Kidney (tissue), 14 donors: ENCODE measurements around the gene CNIH1. TPM values are rescaled to one million over a fixed set of nuclear protein-coding genes. Genes with fewer than 3 reads are reported as not detected.

ENCODE experiments used
- DNase-seq, 5 donors: peaks; one replicate each; pipeline ENCODE4 v3.0.0-alpha.2; 2013 to 2020
- FAIRE-seq: peaks from 2 replicates; lab custom pipeline; 2012; peaks lifted over from hg19 to GRCh38; lab: Jason Lieb, UNC
- H3K27ac ChIP-seq, 2 donors: one replicate each; pipeline ENCODE4 v1.7.0; 2013; ENCODE audit warnings: low read depth in 2 of 2, low read length in 2 of 2, inconsistent platforms in 1 of 2
- H3K27me3 ChIP-seq: one replicate; pipeline ENCODE4 v1.7.1; 2013; ENCODE audit warnings: low read length, inconsistent platforms; ENCODE audit not compliant: control insufficient read depth, insufficient read depth
- H3K36me3 ChIP-seq, 3 donors: one replicate each; pipeline versions ENCODE4 v1.7.0 to v1.7.1; 2013; ENCODE audit warnings: low read length in 3 of 3, control low read depth in 1 of 3, inconsistent platforms in 1 of 3; ENCODE audit not compliant: insufficient read depth in 3 of 3, control insufficient read depth in 2 of 3
- H3K4me1 ChIP-seq, 3 donors: one replicate each; pipeline versions ENCODE4 v1.7.0 to v1.7.1; 2013; ENCODE audit warnings: low read length in 3 of 3, inconsistent platforms in 1 of 3, low read depth in 1 of 3; ENCODE audit not compliant: control insufficient read depth in 2 of 3, insufficient read depth in 2 of 3
- H3K4me3 ChIP-seq, 3 donors: one replicate each; pipeline versions ENCODE4 v1.7.0 to v1.8.1; 2013; ENCODE audit warnings: low read length in 3 of 3, control low read depth in 1 of 3, inconsistent platforms in 1 of 3
- H3K9ac ChIP-seq, 3 donors: one replicate each; pipeline versions ENCODE4 v1.7.0 to v1.7.1; 2013; ENCODE audit warnings: low read length in 3 of 3, control low read depth in 1 of 3, inconsistent platforms in 1 of 3
- H3K9me3 ChIP-seq, 3 donors: one replicate each; pipeline versions ENCODE4 v1.7.0 to v1.7.1; 2013; ENCODE audit warnings: low read length in 3 of 3, control low read depth in 1 of 3, inconsistent platforms in 1 of 3; ENCODE audit not compliant: control insufficient read depth in 2 of 3, insufficient read depth in 1 of 3
- intact Hi-C: fragments of 100-400 bp; cut with DNase I; formaldehyde crosslinking; loops from one replicate; pipeline ENCODE4 v1.11.1; 2022
- polyA plus RNA-seq: library from polyadenylated mRNA; stranded (reverse); fragments of 350-450 nt; fragmentation: Illumina TruSeq; extraction: RNeasy Lipid Tissue Mini Kit (QIAGEN cat#74804); gene quantifications from one replicate; pipeline ENCODE4 v1.2.3, GENCODE V29; 2014; ENCODE audit warnings: low read depth, low replicate concordance; ENCODE audit not compliant: insufficient read depth
- total RNA-seq: library from RNA; stranded (reverse); fragmentation: NEBNext Ultra II Directional; extraction: Animal tissue kit (Norgen Biotek cat#: 25700); gene quantifications from one replicate; pipeline ENCODE4 v1.2.1, GENCODE V29; 2021
- TF ChIP-seq, protein P1 (sequence below): IDR thresholded peaks from 3 replicates; pipeline ENCODE4 v1.5.1; 2012; ENCODE audit warnings: mild to moderate bottlenecking, moderate library complexity, borderline replicate concordance; ENCODE audit not compliant: insufficient read depth; ENCODE audit errors: extremely low read depth
- donor health status: control.
- donor health status: control.
- donor health status: control.
- donor health status: control.
- donor health status: control.
- donor health status: DM: yes; HTN: yes; CAD: no.
- donor health status: Normal renal cell carcinoma (clear cell type).

CNIH1 gene
- total and polyA plus RNA-seq, 2 donors from 2014 or later: 64.8 to 78.3 TPM

DNA sequence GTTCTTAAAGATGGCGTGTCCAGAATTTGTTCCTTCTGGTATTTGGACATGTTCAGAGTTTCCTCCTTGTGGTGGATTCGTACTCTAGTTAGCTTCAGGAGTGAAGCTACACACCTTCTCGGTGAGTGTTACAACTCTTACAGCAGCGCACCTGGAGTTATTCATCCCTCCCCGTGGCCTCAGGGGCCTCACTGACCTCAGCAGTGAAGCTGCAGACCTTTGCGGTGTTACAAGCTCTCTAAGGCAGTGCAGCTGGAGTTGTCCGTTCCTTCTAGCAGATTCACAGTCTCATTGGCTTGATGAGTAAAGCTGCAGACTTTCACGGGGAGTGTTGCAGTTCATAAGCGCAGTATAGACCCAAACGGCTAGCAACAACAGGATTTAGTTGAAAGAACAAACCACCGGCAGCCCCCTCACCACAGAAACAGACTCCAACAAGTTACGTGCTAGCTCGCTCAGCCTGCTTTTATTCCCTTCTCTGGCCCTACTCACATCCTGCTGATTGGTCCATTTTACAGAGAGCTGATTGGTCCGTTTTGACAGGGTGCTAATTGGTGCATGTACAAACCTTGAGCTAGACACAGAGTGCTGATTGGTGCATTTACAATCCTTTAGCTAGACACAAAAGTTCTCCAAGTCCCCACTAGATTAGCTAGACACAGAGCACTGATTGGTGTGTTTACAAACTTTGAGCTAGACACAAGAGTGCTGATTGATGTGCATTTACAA, 48.9 kb downstream of the CNIH1 start:
- no peak overlapping the region for H3K27ac ChIP-seq
- no peak overlapping the region for H3K4me3 ChIP-seq
- DNase-seq: no peak
- no peak overlapping the region for H3K9ac ChIP-seq
- peaks cover 0 to 3% (median 0%) of the 10 kb centered on the region in 3 donors for H3K4me1 ChIP-seq
- H3K27me3 ChIP-seq: no peaks in the 10 kb centered on the region
- intact Hi-C loops: no loop called here
- FAIRE-seq: no peak
- no peaks in the 10 kb centered on the region for H3K9me3 ChIP-seq
- TF ChIP-seq, protein P1, sequence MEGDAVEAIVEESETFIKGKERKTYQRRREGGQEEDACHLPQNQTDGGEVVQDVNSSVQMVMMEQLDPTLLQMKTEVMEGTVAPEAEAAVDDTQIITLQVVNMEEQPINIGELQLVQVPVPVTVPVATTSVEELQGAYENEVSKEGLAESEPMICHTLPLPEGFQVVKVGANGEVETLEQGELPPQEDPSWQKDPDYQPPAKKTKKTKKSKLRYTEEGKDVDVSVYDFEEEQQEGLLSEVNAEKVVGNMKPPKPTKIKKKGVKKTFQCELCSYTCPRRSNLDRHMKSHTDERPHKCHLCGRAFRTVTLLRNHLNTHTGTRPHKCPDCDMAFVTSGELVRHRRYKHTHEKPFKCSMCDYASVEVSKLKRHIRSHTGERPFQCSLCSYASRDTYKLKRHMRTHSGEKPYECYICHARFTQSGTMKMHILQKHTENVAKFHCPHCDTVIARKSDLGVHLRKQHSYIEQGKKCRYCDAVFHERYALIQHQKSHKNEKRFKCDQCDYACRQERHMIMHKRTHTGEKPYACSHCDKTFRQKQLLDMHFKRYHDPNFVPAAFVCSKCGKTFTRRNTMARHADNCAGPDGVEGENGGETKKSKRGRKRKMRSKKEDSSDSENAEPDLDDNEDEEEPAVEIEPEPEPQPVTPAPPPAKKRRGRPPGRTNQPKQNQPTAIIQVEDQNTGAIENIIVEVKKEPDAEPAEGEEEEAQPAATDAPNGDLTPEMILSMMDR: no peak
- H3K36me3 ChIP-seq: no peaks in the 10 kb centered on the region

DNA sequence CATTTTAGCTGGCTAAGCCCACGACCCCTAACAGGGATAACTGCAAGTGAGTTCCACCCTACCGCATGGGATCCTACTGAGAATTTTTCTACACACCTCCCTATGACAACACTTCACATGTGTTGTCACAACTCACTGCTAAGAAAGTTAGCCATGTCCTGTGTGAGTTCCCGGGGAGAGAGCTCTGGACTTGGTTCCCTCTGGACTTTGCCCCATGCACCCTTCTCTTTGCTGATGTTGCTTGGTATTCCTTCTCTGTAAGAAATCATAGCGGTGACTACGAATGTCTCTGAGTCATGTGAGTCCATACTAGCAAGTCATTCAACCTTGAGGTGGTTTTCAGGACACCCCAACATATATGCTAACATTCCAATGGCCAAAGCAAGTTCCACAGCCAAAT, 53.8 kb downstream of the CNIH1 start:
- Histone ChIP-seq H3K4me1 (no peaks in the 10 kb centered on the region), H3K27me3 (no peaks in the 10 kb centered on the region), H3K9ac (no peak overlapping the region), H3K9me3 (no peaks in the 10 kb centered on the region), H3K36me3 (no peaks in the 10 kb centered on the region), H3K4me3 (no peak overlapping the region), H3K27ac (peak overlapping the region in 1 of 2 donors; percentile 28)
- TF ChIP-seq, protein P1: no peak
- DNase-seq (peak in 1 of 5 donors; percentile 45), FAIRE-seq (no peak)
- intact Hi-C loops: no loop called here

DNA sequence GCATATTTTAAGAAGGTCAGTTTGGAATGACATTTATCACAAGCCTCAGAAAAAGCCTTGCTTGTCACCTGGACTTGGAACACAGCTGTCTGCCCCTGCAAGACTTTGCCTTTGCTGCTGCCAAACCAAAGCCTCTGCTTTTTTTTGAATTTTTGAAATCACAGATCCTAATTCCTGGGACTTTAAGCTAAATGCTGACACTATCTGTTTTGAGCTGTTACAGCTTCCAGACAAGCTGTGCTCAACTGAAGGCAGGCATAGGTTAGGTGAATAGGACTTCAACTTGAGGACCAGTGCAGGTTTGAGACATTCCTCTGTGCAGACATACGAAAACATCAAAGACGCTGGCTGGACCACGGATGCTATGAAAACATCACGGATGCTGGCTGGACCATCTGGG, 55.6 kb downstream of the CNIH1 start:
- Histone ChIP-seq H3K4me3 (no peak overlapping the region), H3K9me3 (no peaks in the 10 kb centered on the region), H3K36me3 (no peaks in the 10 kb centered on the region), H3K27ac (no peak overlapping the region), H3K9ac (no peak overlapping the region), H3K27me3 (no peaks in the 10 kb centered on the region), H3K4me1 (no peaks in the 10 kb centered on the region)
- TF ChIP-seq, protein P1: no peak
- intact Hi-C loops: no loop called here
- DNase-seq (no peak), FAIRE-seq (no peak)

DNA sequence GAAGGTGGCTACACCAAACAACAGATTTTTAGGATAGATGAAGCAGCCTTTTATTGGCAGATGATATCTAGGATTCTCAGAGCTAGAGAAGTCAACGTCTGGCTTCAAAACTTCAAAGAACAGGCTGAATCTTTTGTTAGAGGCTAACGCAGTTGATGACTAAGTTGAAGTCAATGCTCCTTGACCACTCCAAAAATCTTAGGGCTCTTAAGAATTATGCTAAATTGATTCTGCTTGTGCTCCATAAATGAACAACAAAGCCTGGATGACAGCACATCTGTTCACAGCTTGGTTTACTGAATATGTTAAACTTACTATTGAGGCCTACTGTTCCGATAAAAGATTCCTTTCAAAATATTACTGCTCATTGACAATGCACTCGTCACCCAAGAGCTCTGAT, 57.3 kb downstream of the CNIH1 start:
- DNase-seq (no peak), FAIRE-seq (no peak)
- H3K4me3 ChIP-seq: no peak overlapping the region
- TF ChIP-seq, protein P1: no peak
- no peak overlapping the region for H3K27ac ChIP-seq
- H3K9ac ChIP-seq: no peak overlapping the region
- no peaks in the 10 kb centered on the region for H3K9me3 ChIP-seq
- no peaks in the 10 kb centered on the region for H3K36me3 ChIP-seq
- no peaks in the 10 kb centered on the region for H3K27me3 ChIP-seq
- intact Hi-C loops: no loop called here
- no peaks in the 10 kb centered on the region for H3K4me1 ChIP-seq
